Activated CD8-positive, alpha-beta T cell treated with anti-CD3 and anti-CD28 coated beads, Interleukin-2, amount 10 ng/mL, durations not matched to agents 7 days and 5 days (primary cell): Measurements from ENCODE around the gene ATP5ME. TPM values are rescaled to one million over a fixed set of nuclear protein-coding genes. Genes with fewer than 3 reads are reported as not detected.
A peak's percentile ranks its signal among the peaks of the same experiment; 100 is the strongest.

Source experiments
- ATAC-seq: fragments of 150-1000 bp; cut with Tn5 transposase; one replicate; pipeline ENCODE4 v1.10.0; 2021; ENCODE audit warnings: moderate library complexity
- CTCF ChIA-PET: fragments of 350-600 bp; sonication (Branson Sonifier 250); formaldehyde crosslinking; loops from one replicate; lab custom pipeline; 2021; ENCODE audit warnings: antibody characterized with exemption; lab: Charles Lee
- POLR2A ChIA-PET: fragments of 350-600 bp; sonication (Branson Sonifier 250); formaldehyde crosslinking; loops from one replicate; lab custom pipeline; 2021; ENCODE audit warnings: antibody characterized with exemption; lab: Charles Lee
- DNase-seq: peaks from one replicate; pipeline ENCODE4 v3.0.0-alpha.2; 2020
- H3K27ac Mint-ChIP-seq: one replicate; pipeline ENCODE4 v1.8.0; 2021; ENCODE audit warnings: mild to moderate bottlenecking, mixed read lengths
- H3K27me3 Mint-ChIP-seq: one replicate; pipeline ENCODE4 v1.8.0; 2021; ENCODE audit warnings: low read depth, mixed read lengths
- H3K36me3 Mint-ChIP-seq: one replicate; pipeline ENCODE4 v1.8.0; 2021; ENCODE audit warnings: low read depth, mixed read lengths
- H3K4me1 Mint-ChIP-seq: one replicate; pipeline ENCODE4 v1.8.0; 2021; ENCODE audit warnings: low read depth, mixed read lengths
- H3K4me3 Mint-ChIP-seq: one replicate; pipeline ENCODE4 v1.8.0; 2021; ENCODE audit warnings: mild to moderate bottlenecking, mixed read lengths
- H3K9me3 Mint-ChIP-seq: one replicate; pipeline ENCODE4 v1.8.0; 2022; ENCODE audit warnings: mixed read lengths; ENCODE audit not compliant: insufficient read depth
- total RNA-seq, 2 experiments: library from RNA; stranded (reverse); gene quantifications; one replicate each; pipeline ENCODE4 v1.2.3, GENCODE V29; 2021

Gene ATP5ME
- total RNA-seq, 2 experiments from 2014 or later = 243 to 267 TPM

DNA sequence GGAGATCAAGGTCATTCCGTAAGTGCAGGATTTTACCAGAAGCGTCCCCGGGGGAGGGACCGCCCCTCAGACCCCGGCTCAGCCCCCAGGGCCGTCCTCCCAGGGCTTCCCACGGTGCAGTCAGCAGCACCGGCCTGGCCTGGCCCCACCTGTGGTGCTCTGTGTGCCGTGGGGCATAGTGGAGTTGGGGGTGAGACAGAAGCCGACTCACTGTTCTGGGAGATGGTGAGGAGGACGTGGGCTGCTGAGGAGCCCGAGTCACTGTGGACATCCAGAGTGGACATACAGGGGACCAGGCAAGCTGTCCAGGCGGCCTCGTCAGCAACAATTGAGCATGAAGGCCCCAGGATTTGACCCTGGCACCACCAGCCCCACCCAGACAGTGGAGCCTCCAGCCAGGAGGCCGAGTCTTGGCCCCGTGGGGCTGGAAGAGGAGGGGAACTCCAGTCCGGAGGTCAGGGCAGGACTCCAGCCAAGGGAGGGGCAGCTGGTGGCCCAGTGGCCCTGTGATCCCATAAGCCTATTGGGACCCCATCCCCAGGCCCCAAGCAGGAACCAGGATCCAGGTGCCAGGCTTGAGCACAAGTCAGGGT lies 19.1 kb downstream of the ATP5ME start:
- peaks cover 3% of the 10 kb centered on the region for H3K36me3 Mint-ChIP-seq
- DNase-seq (no peak), ATAC-seq (no peak)
- H3K27ac Mint-ChIP-seq = no peak overlapping the region
- ChIA-PET CTCF (no interaction called here), POLR2A (no interaction called here)
- no peaks in the 10 kb centered on the region for H3K9me3 Mint-ChIP-seq
- no peaks in the 10 kb centered on the region for H3K27me3 Mint-ChIP-seq
- no peak overlapping the region for H3K4me3 Mint-ChIP-seq
- H3K4me1 Mint-ChIP-seq = no peaks in the 10 kb centered on the region

DNA sequence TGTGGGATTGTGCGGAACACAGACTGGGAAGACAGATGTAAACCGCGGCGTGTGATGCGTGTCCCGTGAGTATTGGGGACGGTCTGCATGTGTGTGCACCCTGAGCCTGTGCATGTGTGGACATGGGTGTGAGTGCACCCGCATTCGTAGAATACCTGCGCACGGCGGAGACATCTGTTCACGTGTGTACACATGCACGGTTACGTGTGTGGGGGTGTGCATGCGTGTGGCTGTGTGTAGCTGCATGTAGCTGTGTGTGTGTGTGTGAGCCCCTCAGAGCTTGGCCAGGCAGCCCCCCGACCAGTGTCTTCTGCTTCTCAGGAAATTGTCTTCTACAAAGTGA lies 19.6 kb downstream of the ATP5ME start:
- CTCF ChIA-PET = no interaction called here
- no peaks in the 10 kb centered on the region for H3K4me1 Mint-ChIP-seq
- POLR2A ChIA-PET = no interaction called here

DNA sequence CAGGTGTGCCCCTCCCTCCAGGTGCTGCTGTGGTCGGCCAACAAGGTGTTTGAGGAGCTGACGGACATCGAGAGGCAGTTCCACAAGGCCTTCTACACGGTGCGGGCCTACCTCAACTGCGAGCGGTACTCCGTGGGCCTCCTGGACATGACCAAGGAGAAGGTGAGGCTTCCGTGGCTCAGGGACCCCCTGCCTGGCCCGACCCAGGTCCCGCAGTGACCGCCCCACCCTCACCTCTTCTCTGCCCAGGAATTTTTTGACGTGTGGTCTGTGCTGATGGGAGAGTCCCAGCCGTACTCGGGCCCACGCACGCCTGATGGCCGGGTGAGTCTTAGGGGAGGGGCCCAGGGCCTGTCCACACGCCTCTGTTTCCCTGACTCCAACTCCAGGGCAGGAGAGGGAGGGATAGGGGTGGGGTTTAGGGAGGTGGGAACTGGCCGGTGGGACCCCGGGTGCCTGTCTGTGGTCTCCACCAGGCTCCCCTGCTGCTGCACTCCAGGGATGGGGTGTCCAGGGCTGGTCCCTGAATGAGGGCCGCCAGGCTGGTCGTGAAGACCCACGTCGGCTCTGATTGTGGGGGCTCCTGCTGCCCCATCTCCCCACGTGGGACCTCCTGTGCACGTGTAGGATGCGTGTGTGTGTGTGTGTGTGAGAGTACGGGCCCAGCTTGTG lies 20.1 kb downstream of the ATP5ME start:
- Mint-ChIP-seq H3K4me1 (no peaks in the 10 kb centered on the region), H3K27me3 (no peaks in the 10 kb centered on the region), H3K4me3 (no peak overlapping the region), H3K27ac (no peak overlapping the region), H3K36me3 (no peaks in the 10 kb centered on the region), H3K9me3 (no peaks in the 10 kb centered on the region)
- DNase-seq = no peak
- POLR2A ChIA-PET = no interaction called here
- CTCF ChIA-PET = no interaction called here
- ATAC-seq = no peak

More for the DNA sequence above, 19.6 kb downstream of the ATP5ME start:
- Mint-ChIP-seq H3K9me3 (no peaks in the 10 kb centered on the region), H3K27me3 (no peaks in the 10 kb centered on the region), H3K27ac (no peak overlapping the region), H3K36me3 (no peaks in the 10 kb centered on the region), H3K4me3 (no peak overlapping the region)
- DNase-seq (no peak), ATAC-seq (no peak)

DNA sequence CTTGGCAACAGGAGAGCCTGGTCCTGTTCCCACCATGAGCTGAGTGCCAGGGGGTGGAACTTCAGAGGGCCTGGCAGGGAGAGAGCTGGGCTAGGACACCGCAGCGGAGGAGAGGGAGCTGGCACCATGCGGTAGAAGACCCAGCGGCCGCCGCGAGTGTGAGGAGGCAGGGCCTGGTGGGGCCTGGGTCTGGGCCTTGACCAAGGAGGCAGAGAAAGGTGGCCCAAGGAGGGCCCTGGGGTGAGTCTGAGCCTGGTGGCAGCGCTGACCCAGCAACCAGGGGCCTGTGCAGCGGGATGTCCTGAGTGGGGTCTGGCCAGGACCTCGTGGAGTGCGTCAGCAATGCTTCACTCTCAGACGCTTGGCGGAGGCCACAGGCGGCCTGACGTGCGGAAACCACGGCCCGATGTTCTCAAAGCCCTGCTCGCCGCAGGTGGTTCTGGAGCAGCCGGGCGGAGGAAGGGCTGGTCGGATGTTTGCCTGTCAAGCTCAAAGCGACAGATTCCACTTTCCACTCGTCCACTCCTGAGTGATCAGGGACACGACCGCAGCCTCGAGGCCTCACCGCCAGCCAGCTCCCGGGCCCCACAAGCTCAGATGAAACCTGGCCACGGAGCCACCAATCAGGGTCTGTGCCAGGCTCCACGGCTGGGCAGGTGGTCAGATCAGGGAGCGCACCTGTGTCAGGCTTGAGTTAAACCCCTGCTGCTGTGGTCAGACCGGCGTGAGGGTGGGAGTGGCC lies 20.8 kb downstream of the ATP5ME start:
- no peak for ATAC-seq
- DNase-seq = no peak
- H3K4me3 Mint-ChIP-seq = no peak overlapping the region
- no peak overlapping the region for H3K27ac Mint-ChIP-seq
- H3K9me3 Mint-ChIP-seq = no peaks in the 10 kb centered on the region
- H3K36me3 Mint-ChIP-seq = no peaks in the 10 kb centered on the region
- POLR2A ChIA-PET = no interaction called here
- CTCF ChIA-PET = no interaction called here
- no peaks in the 10 kb centered on the region for H3K27me3 Mint-ChIP-seq
- H3K4me1 Mint-ChIP-seq = no peaks in the 10 kb centered on the region

DNA sequence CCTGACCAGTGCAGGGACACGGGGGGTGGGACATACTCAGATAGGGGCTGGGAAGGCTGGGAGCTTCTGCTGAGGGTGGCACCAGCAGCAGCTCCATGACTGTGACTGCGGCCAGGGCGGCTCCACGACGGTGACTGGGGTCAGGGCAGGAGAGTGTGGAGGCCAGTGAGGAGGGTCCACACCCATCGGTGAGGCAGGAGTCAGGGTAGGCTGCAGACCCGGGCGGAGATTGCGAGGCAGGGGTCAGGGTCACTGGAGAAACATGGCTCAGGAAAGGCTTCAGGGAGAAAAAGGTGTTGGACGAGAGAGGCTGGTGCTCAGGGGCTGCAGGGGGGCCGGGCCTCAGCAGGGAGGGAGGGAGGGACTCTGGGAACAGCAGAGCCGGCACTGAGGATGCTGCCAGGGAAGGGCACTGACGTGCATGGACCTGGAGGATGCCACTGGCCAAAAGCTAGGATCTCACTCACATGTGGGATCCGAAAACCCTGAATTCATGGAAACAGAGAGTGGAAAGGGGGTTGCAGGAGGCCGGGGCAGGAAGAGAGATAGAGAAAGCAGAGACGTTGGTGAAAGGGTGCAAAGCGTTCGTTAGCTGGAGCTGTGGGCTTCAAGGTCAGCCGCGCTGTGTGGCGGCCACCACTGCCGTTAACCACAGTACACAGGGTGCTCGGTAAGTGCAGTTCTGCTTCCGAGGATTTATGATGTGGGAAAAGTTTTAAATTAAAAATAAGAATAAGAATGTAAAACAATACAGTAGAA lies 22.0 kb downstream of the ATP5ME start:
- ATAC-seq (no peak), DNase-seq (no peak)
- no peaks in the 10 kb centered on the region for H3K27me3 Mint-ChIP-seq
- CTCF ChIA-PET = no interaction called here
- no peak overlapping the region for H3K27ac Mint-ChIP-seq
- H3K36me3 Mint-ChIP-seq = no peaks in the 10 kb centered on the region
- H3K4me3 Mint-ChIP-seq = no peak overlapping the region
- H3K4me1 Mint-ChIP-seq = no peaks in the 10 kb centered on the region
- POLR2A ChIA-PET = interaction anchor here (0.6 kb wide), 1 partner anchor 78 kb away, joined by 3 read pairs; no protein-coding TSS in a partner anchor
- H3K9me3 Mint-ChIP-seq = no peaks in the 10 kb centered on the region

DNA sequence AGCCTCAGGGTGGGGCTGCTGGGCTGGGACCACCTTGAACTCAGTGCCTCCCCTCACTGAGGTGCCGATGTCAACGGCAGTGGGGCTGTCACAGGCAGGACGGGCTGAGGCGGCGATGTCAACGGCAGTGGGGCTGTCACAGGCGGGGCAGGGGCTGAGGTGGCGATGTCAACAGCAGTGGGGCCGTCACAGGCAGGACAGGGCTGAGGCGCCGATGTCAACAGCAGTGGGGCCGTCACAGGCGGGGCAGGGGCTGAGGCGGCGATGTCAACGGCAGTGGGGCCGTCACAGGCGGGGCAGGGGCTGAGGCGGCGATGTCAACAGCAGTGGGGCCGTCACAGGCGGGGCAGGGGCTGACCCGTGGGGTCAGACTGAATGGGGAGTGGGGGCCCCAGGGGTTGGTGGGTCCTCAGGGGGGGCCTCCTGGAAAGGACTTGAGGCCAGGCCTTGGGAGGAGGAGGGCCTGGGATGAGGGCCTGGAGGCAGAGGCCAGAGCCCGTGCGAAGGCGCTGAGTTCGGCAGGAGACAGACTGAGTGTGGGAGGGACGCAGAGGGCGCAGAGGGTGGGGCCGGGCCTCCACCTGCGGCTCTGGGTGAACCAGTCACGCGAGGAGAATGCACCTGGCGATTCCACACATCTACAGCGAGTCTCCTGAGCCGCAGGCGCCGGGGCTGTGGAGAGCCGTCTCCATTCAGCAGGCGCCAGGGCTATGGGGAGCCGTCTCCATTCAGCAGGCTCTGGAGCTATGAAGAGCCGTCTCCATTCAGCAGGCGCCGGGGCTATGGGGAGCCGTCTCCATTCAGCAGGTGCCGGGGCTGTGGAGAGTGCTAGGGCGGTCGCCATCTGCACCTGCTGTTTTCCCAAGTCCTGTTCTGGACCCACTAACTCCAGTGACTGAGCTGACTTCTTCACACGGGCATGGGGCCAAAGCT lies 22.9 kb downstream of the ATP5ME start:
- no peaks in the 10 kb centered on the region for H3K36me3 Mint-ChIP-seq
- ChIA-PET POLR2A (interaction anchor here (0.6 kb wide), 1 partner anchor 79 kb away, joined by 3 read pairs; no protein-coding TSS in a partner anchor), CTCF (no interaction called here)
- no peaks in the 10 kb centered on the region for H3K9me3 Mint-ChIP-seq
- no peak overlapping the region for H3K4me3 Mint-ChIP-seq
- peaks cover 4% of the 10 kb centered on the region for H3K4me1 Mint-ChIP-seq
- H3K27me3 Mint-ChIP-seq = no peaks in the 10 kb centered on the region
- H3K27ac Mint-ChIP-seq = no peak overlapping the region
- DNase-seq (no peak), ATAC-seq (peak; percentile 36)

DNA sequence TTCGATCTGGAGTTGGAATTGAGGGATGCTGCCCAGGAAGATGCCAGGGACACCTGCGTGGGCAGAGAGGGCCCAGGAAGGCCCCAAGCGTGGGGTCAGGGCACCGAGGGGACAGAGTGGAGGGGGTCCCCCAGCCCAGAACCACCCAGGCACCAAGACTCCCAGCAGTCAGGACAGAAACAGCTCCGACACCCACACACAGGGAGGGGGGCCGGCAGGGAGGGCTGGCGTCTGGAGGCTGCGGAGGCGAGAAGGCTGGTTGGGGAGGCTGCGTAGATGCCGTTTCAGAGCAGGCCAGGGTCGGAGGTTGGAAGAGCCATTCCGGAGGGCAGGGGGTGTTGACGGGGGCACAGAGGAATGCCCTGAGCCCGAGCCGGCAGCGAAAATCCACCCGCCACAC lies 23.6 kb downstream of the ATP5ME start:
- Mint-ChIP-seq H3K36me3 (no peaks in the 10 kb centered on the region), H3K4me1 (peaks cover 5% of the 10 kb centered on the region), H3K9me3 (no peaks in the 10 kb centered on the region), H3K27ac (no peak overlapping the region), H3K4me3 (no peak overlapping the region), H3K27me3 (no peaks in the 10 kb centered on the region)
- ChIA-PET CTCF (no interaction called here), POLR2A (no interaction called here)
- DNase-seq (no peak), ATAC-seq (no peak)

DNA sequence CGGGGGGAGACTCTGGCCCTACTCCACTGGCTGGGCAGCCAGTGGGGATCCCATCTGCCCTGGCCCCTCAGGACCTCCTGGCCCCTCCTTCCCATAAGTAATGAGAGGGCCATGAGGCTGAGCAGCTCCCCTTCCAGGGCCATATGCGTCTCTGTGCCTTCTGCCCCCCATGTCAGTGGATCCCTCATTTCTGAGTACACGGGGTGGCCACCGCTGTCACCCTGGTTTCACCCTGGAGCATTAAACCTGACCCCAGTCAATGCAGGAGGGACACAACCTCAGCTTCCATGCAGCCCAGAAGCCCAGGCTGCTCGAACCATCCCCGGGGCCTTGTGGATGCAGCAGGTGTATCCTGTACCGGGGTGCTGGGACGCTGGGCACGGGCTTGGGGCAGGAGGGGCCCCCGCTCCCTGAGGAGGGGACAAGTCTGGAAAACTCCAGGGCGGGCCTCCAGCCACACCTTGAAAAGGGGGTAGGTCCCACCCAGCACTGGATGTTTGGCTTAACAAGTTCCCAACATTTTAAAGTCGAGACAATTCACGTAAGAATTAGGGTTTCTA lies 24.2 kb downstream of the ATP5ME start:
- no peak overlapping the region for H3K4me3 Mint-ChIP-seq
- ATAC-seq (no peak), DNase-seq (no peak)
- H3K27ac Mint-ChIP-seq = no peak overlapping the region
- no peaks in the 10 kb centered on the region for H3K36me3 Mint-ChIP-seq
- no peaks in the 10 kb centered on the region for H3K9me3 Mint-ChIP-seq
- CTCF ChIA-PET = no interaction called here
- H3K27me3 Mint-ChIP-seq = no peaks in the 10 kb centered on the region
- peaks cover 5% of the 10 kb centered on the region for H3K4me1 Mint-ChIP-seq
- POLR2A ChIA-PET = no interaction called here

DNA sequence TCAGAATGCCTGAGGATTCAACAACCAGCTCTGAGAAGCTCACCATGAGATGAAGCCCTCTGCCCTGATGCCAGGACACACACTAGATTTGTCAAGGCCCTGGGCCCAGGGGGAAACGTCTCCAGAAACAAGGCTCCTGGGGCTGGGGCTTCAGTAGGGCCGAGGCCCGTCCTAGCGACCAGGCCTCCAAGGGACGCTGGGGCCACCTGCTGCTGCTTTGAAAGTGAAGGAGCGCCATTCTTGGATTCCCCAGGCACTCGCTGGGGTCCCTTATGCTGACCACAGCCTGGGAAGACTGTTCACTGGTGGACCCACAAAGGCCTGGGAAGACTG lies 24.8 kb downstream of the ATP5ME start:
- Mint-ChIP-seq H3K27ac (no peak overlapping the region), H3K27me3 (no peaks in the 10 kb centered on the region), H3K4me1 (peaks cover 5% of the 10 kb centered on the region), H3K4me3 (no peak overlapping the region), H3K36me3 (no peaks in the 10 kb centered on the region), H3K9me3 (no peaks in the 10 kb centered on the region)
- DNase-seq (no peak), ATAC-seq (no peak)
- ChIA-PET POLR2A (no interaction called here), CTCF (no interaction called here)

DNA sequence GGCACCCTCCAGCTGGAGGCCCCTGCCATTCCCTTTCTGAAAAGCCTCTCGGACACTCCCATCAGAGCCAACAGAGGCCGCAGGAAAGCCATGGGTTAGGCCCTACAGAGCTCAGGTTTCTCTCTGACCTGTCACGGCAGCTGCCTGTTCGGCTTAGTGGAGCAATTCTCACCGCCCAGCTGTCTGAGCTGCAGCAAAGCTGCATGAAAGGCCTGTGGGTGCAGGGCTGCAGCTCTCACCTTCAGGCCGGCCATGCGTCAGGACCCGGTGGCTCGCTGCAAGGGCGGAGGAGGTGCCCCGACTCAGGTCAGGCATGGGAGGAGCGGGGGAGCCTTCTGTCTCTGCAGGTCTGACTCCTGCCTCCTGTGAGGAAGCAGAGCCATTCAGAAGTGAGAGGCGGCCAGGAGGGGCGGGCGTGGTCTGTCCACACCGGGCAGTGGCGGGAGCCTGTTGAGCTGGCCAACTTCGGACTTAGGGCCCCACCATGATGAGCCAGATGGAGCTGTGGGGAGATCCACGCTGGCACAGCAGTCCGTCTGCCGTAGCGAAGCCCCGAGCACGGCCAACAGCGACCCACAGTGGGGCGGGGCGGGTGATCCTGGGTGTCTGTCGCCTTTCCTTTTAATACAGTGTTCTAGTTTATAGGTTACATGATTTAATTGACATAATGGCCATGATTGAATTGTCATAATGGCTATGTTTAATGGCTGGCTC lies 25.3 kb downstream of the ATP5ME start:
- POLR2A ChIA-PET = no interaction called here
- DNase-seq = no peak
- Mint-ChIP-seq H3K9me3 (no peaks in the 10 kb centered on the region), H3K4me1 (peaks cover 5% of the 10 kb centered on the region), H3K27ac (no peak overlapping the region), H3K4me3 (no peak overlapping the region), H3K36me3 (no peaks in the 10 kb centered on the region), H3K27me3 (no peaks in the 10 kb centered on the region)
- CTCF ChIA-PET = interaction anchor here (0.9 kb wide), 1 partner anchor 46 kb away, joined by 3 read pairs; no protein-coding TSS in a partner anchor
- ATAC-seq = no peak
